HG03103 (cell line): ENCODE data around the gene TLR4.
A peak's percentile ranks its signal among the peaks of the same experiment; 100 is the strongest.

Experiments used
- ATAC-seq: cut with Tn5 transposase; IDR thresholded peaks from one replicate; pipeline ENCODE4 v1.9.1; 2021; ENCODE audit warnings: low read depth; ENCODE audit not compliant: unreplicated experiment

Gene TLR4

GRCh38 chr9:117709936-117710335, 5.7 kb downstream of the TLR4 start:
- no peak for ATAC-seq

GRCh38 chr9:117714282-117714681, 10.1 kb downstream of the TLR4 start:
- no peak for ATAC-seq

GRCh38 chr9:117715411-117715989, 11.3 kb downstream of the TLR4 start:
- no peak for ATAC-seq

- peak; percentile 100 for ATAC-seq
Observed at GRCh38 chr9:117718085-117718484, 13.9 kb downstream of the TLR4 start.

GRCh38 chr9:117718701-117719100, 14.5 kb downstream of the TLR4 start:
- no peak for ATAC-seq

- ATAC-seq = no peak
Observed at GRCh38 chr9:117719161-117719920, 15.1 kb downstream of the TLR4 start.

GRCh38 chr9:117720066-117720465, 15.9 kb downstream of the TLR4 start:
- ATAC-seq = no peak

GRCh38 chr9:117720555-117720954, 16.4 kb downstream of the TLR4 start:
- no peak for ATAC-seq

GRCh38 chr9:117720987-117721386, 16.8 kb downstream of the TLR4 start:
- no peak for ATAC-seq

GRCh38 chr9:117722108-117722761, 18.0 kb downstream of the TLR4 start:
- no peak for ATAC-seq

- ATAC-seq = no peak
Observed at GRCh38 chr9:117723986-117724625, 19.9 kb downstream of the TLR4 start.

GRCh38 chr9:117725426-117725887, 21.3 kb downstream of the TLR4 start:
- no peak for ATAC-seq

GRCh38 chr9:117729375-117729774, 25.2 kb downstream of the TLR4 start:
- ATAC-seq = no peak

- no peak for ATAC-seq
Observed at GRCh38 chr9:117732494-117732893, 28.3 kb downstream of the TLR4 start.

GRCh38 chr9:117733465-117733864, 29.3 kb downstream of the TLR4 start:
- ATAC-seq = no peak

GRCh38 chr9:117734082-117734481, 29.9 kb downstream of the TLR4 start:
- ATAC-seq = no peak

- no peak for ATAC-seq
Observed at GRCh38 chr9:117734523-117735314, 30.5 kb downstream of the TLR4 start.

- ATAC-seq = no peak
Observed at GRCh38 chr9:117737721-117738226, 33.6 kb downstream of the TLR4 start.

GRCh38 chr9:117739206-117739605, 35.0 kb downstream of the TLR4 start:
- ATAC-seq = no peak

- ATAC-seq = no peak
Observed at GRCh38 chr9:117739624-117740347, 35.6 kb downstream of the TLR4 start.
